Kidney (tissue), 14 donors: ENCODE results near the gene CREB3L2. TPM values are rescaled to one million over a fixed set of nuclear protein-coding genes. Genes with fewer than 3 reads are reported as not detected.

Experiments
- DNase-seq, 5 donors: peaks; one replicate each; pipeline ENCODE4 v3.0.0-alpha.2; 2013 to 2020
- FAIRE-seq: peaks from 2 replicates; lab custom pipeline; 2012; peaks lifted over from hg19 to GRCh38; lab: Jason Lieb, UNC
- H3K27ac ChIP-seq, 2 donors: one replicate each; pipeline ENCODE4 v1.7.0; 2013; ENCODE audit warnings: low read depth in 2 of 2, low read length in 2 of 2, inconsistent platforms in 1 of 2
- H3K27me3 ChIP-seq: one replicate; pipeline ENCODE4 v1.7.1; 2013; ENCODE audit warnings: low read length, inconsistent platforms; ENCODE audit not compliant: control insufficient read depth, insufficient read depth
- H3K36me3 ChIP-seq, 3 donors: one replicate each; pipeline versions ENCODE4 v1.7.0 to v1.7.1; 2013; ENCODE audit warnings: low read length in 3 of 3, control low read depth in 1 of 3, inconsistent platforms in 1 of 3; ENCODE audit not compliant: insufficient read depth in 3 of 3, control insufficient read depth in 2 of 3
- H3K4me1 ChIP-seq, 3 donors: one replicate each; pipeline versions ENCODE4 v1.7.0 to v1.7.1; 2013; ENCODE audit warnings: low read length in 3 of 3, inconsistent platforms in 1 of 3, low read depth in 1 of 3; ENCODE audit not compliant: control insufficient read depth in 2 of 3, insufficient read depth in 2 of 3
- H3K4me3 ChIP-seq, 3 donors: one replicate each; pipeline versions ENCODE4 v1.7.0 to v1.8.1; 2013; ENCODE audit warnings: low read length in 3 of 3, control low read depth in 1 of 3, inconsistent platforms in 1 of 3
- H3K9ac ChIP-seq, 3 donors: one replicate each; pipeline versions ENCODE4 v1.7.0 to v1.7.1; 2013; ENCODE audit warnings: low read length in 3 of 3, control low read depth in 1 of 3, inconsistent platforms in 1 of 3
- H3K9me3 ChIP-seq, 3 donors: one replicate each; pipeline versions ENCODE4 v1.7.0 to v1.7.1; 2013; ENCODE audit warnings: low read length in 3 of 3, control low read depth in 1 of 3, inconsistent platforms in 1 of 3; ENCODE audit not compliant: control insufficient read depth in 2 of 3, insufficient read depth in 1 of 3
- intact Hi-C: fragments of 100-400 bp; cut with DNase I; formaldehyde crosslinking; loops from one replicate; pipeline ENCODE4 v1.11.1; 2022
- polyA plus RNA-seq: library from polyadenylated mRNA; stranded (reverse); fragments of 350-450 nt; fragmentation: Illumina TruSeq; extraction: RNeasy Lipid Tissue Mini Kit (QIAGEN cat#74804); gene quantifications from one replicate; pipeline ENCODE4 v1.2.3, GENCODE V29; 2014; ENCODE audit warnings: low read depth, low replicate concordance; ENCODE audit not compliant: insufficient read depth
- total RNA-seq: library from RNA; stranded (reverse); fragmentation: NEBNext Ultra II Directional; extraction: Animal tissue kit (Norgen Biotek cat#: 25700); gene quantifications from one replicate; pipeline ENCODE4 v1.2.1, GENCODE V29; 2021
- TF ChIP-seq, protein P1 (sequence below): IDR thresholded peaks from 3 replicates; pipeline ENCODE4 v1.5.1; 2012; ENCODE audit warnings: mild to moderate bottlenecking, moderate library complexity, borderline replicate concordance; ENCODE audit not compliant: insufficient read depth; ENCODE audit errors: extremely low read depth
- donor health status: control.
- donor health status: control.
- donor health status: control.
- donor health status: control.
- donor health status: control.
- donor health status: DM: yes; HTN: yes; CAD: no.
- donor health status: Normal renal cell carcinoma (clear cell type).

Gene CREB3L2
- total and polyA plus RNA-seq, 2 donors from 2014 or later = 18.5 to 114 TPM

DNA sequence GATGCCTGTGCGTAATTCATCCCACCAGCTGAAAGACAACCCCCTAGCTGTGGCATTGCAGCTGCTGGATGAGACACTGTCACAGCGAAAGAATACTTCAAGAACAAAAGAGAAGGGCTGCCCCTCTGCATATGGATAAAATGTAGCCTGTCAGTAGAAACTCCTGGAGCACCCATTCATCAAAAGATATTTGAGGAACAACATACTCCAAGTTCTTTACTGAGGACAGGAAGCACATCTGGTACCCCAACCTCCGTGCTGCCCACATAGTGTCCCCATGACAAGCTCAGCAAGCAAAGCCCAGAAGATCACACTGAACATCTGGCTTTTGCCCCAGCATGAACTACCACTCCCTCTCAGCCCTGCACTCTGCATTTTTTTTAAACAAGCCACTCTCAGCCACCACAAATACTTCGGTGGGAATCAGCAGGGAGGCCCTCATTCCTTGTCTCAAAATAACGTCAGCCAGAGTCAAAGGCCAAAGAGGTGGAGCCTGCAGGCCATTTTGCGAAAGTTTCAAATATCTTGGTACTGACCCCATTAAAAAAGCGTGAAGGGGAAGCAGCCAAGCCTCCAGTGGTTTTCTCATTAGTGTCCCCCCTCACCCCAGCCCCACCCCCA, 1.7 kb downstream of the CREB3L2 start:
- Histone ChIP-seq H3K36me3 (no peaks in the 10 kb centered on the region), H3K4me3 (peak overlapping the region; percentile 66 to 94 (median 79)), H3K27ac (peak overlapping the region; percentile 25 to 97), H3K9ac (peak overlapping the region; percentile 15 to 96 (median 44)), H3K9me3 (no peaks in the 10 kb centered on the region), H3K27me3 (no peaks in the 10 kb centered on the region), H3K4me1 (peaks cover 0 to 26% (median 25%) of the 10 kb centered on the region in 3 donors)
- intact Hi-C loops = no loop called here
- no peak for FAIRE-seq
- TF ChIP-seq, protein P1, sequence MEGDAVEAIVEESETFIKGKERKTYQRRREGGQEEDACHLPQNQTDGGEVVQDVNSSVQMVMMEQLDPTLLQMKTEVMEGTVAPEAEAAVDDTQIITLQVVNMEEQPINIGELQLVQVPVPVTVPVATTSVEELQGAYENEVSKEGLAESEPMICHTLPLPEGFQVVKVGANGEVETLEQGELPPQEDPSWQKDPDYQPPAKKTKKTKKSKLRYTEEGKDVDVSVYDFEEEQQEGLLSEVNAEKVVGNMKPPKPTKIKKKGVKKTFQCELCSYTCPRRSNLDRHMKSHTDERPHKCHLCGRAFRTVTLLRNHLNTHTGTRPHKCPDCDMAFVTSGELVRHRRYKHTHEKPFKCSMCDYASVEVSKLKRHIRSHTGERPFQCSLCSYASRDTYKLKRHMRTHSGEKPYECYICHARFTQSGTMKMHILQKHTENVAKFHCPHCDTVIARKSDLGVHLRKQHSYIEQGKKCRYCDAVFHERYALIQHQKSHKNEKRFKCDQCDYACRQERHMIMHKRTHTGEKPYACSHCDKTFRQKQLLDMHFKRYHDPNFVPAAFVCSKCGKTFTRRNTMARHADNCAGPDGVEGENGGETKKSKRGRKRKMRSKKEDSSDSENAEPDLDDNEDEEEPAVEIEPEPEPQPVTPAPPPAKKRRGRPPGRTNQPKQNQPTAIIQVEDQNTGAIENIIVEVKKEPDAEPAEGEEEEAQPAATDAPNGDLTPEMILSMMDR = no peak
- peak; percentile 74 to 95 (median 84) for DNase-seq

DNA sequence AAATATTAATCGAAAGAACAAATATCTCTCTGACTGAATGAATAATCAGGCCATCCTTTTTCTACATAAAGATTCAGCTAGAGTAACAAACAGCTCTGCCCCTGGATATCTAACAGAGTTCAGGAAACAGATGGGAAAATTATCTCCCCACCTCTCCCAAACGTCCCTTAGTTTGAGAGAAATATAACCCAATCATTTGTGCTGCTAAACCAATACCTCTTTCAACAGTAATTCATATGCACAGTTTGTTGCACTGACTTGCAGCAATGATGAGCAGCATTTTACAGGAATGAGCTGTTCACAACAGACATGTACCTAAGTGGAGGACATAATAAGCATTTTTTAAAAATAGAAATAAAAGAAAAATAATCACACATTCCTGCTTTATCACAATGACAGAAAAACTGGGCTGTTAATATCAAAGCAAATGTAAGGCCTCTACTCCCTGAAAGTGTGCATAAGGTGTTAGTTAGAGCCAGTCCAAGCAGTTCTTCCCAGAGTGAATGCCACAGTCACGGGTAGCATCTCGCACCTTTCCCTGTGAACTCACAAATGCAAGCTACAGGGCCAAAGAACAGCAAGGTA, 2.3 kb downstream of the CREB3L2 start:
- Histone ChIP-seq H3K4me1 (peaks cover 0 to 26% (median 25%) of the 10 kb centered on the region in 3 donors), H3K4me3 (peak overlapping the region; percentile 66 to 94 (median 79)), H3K36me3 (no peaks in the 10 kb centered on the region), H3K9ac (peak overlapping the region; percentile 7 to 55 (median 44)), H3K27me3 (no peaks in the 10 kb centered on the region), H3K9me3 (no peaks in the 10 kb centered on the region), H3K27ac (peak overlapping the region; percentile 25 to 63)
- FAIRE-seq (no peak), DNase-seq (no peak)
- intact Hi-C loops = no loop called here
- TF ChIP-seq, protein P1 = no peak

DNA sequence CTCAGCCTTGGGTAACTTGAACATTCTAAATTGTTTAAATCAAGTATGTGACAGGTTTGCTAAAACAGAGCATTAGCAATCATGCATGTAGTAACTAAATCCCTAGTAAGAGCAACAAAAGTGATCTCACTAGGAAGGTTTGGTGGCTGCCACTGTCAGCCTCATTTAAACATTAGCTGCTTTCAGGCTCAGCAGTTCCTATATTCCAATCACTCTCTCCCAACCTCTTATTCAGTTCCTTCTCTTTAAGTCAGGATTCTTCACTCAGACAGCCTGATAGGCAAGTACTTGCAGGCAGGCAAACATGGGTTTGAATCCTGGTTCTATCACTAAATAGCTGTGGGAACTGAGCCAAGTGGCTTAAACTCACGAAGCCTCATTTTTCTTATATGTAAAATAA, 3.6 kb downstream of the CREB3L2 start:
- peak overlapping the region in 1 of 2 donors; percentile 3 for H3K27ac ChIP-seq
- TF ChIP-seq, protein P1 = no peak

More for the DNA sequence above, 3.6 kb downstream of the CREB3L2 start:
- Histone ChIP-seq H3K4me1 (peaks cover 0 to 33% (median 29%) of the 10 kb centered on the region in 3 donors), H3K4me3 (peak overlapping the region in 1 of 3 donors; percentile 1), H3K27me3 (no peaks in the 10 kb centered on the region), H3K9me3 (no peaks in the 10 kb centered on the region), H3K36me3 (no peaks in the 10 kb centered on the region), H3K9ac (no peak overlapping the region)
- FAIRE-seq (no peak), DNase-seq (no peak)
- intact Hi-C loops = no loop called here
